ENCODE measurements around the gene IAH1. TPM values are rescaled to one million over a fixed set of nuclear protein-coding genes. Genes with fewer than 3 reads are reported as not detected.

Gene IAH1
- total and polyA plus RNA-seq, 2 donors (not counting 3 experiments of a cell fraction or from before 2014, with no cell fraction given), result 43.4 to 44.0 TPM

GRCh38 chr2:9428965-9429577 lies 45.3 kb upstream of the IAH1 start:
- DNase-seq (ENCODE audit: low read depth, low spot score) (no peak), FAIRE-seq (no peak)
- no peaks in the 10 kb centered on the region for H3K27me3 ChIP-seq (ENCODE audit: control insufficient read depth in 2 of 2, insufficient read depth in 2 of 2, low read length in 2 of 2)
- intact Hi-C loops (cut with micrococcal nuclease) (no loop called here), dilution Hi-C loops (cut with MboI; ENCODE audit: extremely low pct_ligation_motif_present, low sequenced_read_pairs) (no loop called here)
- H3K79me2 ChIP-seq (ENCODE audit: control insufficient read depth, insufficient read depth, low read length), result peaks cover 10% of the 10 kb centered on the region
- ChIA-PET CTCF (no interaction called here), POLR2A (no interaction called here)
- no peaks in the 10 kb centered on the region for H4K20me1 ChIP-seq (replicated peaks; ENCODE audit: control insufficient read depth, extremely low read depth, insufficient read depth, low read length)
- no peak overlapping the region for H3K4me3 ChIP-seq (replicated peaks in 1 of 3; ENCODE audit: insufficient read depth in 1 of 3, low read depth in 1 of 3, low read length in 3 of 3)
- H3K27ac ChIP-seq (ENCODE audit: insufficient read depth, low read depth, low read length), result no peak overlapping the region
- H3K4me2 ChIP-seq (ENCODE audit: insufficient read depth, low read length), result no peak overlapping the region
- BruUV-seq (replicated peaks), result no TSS peak
- H3K4me1 ChIP-seq (ENCODE audit: control insufficient read depth, extremely low read depth, insufficient read depth, low read length), result peaks cover 14% of the 10 kb centered on the region
- H3K9me1 ChIP-seq (replicated peaks; ENCODE audit: control insufficient read depth, extremely low read depth, insufficient read depth, low read length), result no peaks in the 10 kb centered on the region
- no peak for TF ChIP-seq CTCF (IDR thresholded peaks at IDR 0.05; ENCODE audit: extremely low read depth in 1 of 2, insufficient read depth in 1 of 2, low read depth in 1 of 2, low read length in 2 of 2)
- TF ChIP-seq POLR2AphosphoS5 (IDR thresholded peaks at IDR 0.05; ENCODE audit: insufficient read depth, low read depth, low read length), result no peak
- no peak for TF ChIP-seq FOS (IDR thresholded peaks at IDR 0.05; ENCODE audit: borderline replicate concordance, insufficient read depth, low read length)
- no peak for TF ChIP-seq JUN (IDR thresholded peaks at IDR 0.05; ENCODE audit: borderline replicate concordance, insufficient read depth, insufficient read length, low read depth)
- TF ChIP-seq POLR2A (IDR thresholded peaks at IDR 0.05; ENCODE audit: low read depth, low read length), result no peak
- no peak for TF ChIP-seq MYC (IDR thresholded peaks at IDR 0.05; ENCODE audit: low read depth, low read length)
- no peak for TF ChIP-seq MAX (IDR thresholded peaks at IDR 0.05; ENCODE audit: insufficient read depth, insufficient read length)
- no peak for TF ChIP-seq GATA2 (IDR thresholded peaks at IDR 0.05; ENCODE audit: insufficient read depth, insufficient read length, low read depth, low read length)
- TF ChIP-seq EZH2 (IDR thresholded peaks at IDR 0.05; ENCODE audit: borderline replicate concordance, low read depth, low read length, severe bottlenecking), result no peak
- H3K36me3 ChIP-seq (ENCODE audit: control insufficient read depth in 2 of 2, extremely low read depth in 1 of 2, insufficient read depth in 2 of 2, low read length in 2 of 2), result no peaks in the 10 kb centered on the region
- no peaks in the 10 kb centered on the region for H3K9me3 ChIP-seq (replicated peaks; ENCODE audit: control insufficient read depth, insufficient read depth, low read length)
- H2AFZ ChIP-seq (ENCODE audit: low read depth, low read length), result no peak overlapping the region
- no peak overlapping the region for H3K9ac ChIP-seq (replicated peaks; ENCODE audit: extremely low read depth, insufficient read depth, low read length)

Data from endothelial cell of umbilical vein (primary cell).